NCI-H1105 (cell line): ENCODE results near the gene TOMM34.
A peak's percentile ranks its signal among the peaks of the same experiment; 100 is the strongest.

Experiments
- DNase-seq: peaks from one replicate; lab custom pipeline; 2025; lab: John Stamatoyannopoulos, UW

TOMM34 gene

DNA sequence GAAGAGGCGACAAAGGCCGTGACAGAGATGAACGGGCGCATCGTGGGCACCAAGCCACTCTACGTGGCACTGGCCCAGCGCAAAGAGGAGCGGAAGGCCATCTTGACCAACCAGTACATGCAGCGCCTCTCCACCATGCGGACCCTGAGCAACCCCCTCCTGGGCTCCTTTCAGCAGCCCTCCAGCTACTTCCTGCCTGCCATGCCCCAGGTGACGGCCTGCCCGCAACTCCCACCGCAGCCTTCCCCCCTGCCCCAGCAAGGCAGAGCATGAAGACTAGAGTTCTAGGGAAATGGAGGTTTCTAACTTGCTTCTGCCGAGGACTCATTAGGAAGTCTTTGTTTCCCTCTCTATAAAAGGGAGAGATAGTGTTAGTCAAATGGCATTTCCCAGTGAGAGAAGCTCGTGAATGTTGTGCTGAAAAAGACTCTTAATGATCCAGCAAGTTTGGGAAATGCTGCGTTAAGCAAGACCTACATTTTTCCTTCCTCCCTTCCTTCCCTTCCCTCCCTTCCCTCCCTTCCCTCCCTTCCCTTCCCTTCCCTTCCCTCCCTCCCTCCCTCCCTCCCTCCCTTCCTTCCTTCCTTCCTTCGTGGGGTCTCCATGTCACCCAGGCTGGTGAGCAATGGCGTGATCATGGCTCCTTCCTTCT, 29.6 kb downstream of the TOMM34 start:
- DNase-seq: no peak

DNA sequence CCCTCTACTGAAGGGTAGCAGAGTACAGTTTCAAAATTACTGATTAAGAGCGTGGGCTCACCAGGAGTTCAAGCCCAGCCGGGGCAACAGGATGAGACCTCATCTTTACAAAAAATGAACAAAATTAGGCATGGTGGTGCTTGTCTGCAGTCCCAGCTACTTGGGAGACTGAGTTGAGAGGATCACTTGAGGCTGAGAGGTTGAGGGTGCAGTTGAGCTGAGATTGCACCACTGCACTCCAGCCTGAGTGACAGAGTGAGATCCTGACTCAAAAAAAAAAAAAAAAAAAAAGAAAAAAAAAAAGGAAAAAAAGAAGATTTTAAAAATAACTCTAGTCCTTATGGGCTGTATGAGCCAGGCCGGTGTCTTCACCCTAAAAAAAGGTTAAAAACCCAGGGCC, 31.6 kb downstream of the TOMM34 start:
- no peak for DNase-seq

- no peak for DNase-seq
These were observed 35.7 kb downstream of the TOMM34 start for GRCh38 chr20:44924541-44924940.

- DNase-seq: no peak
These were observed 38.8 kb downstream of the TOMM34 start for GRCh38 chr20:44921447-44921846.

GRCh38 chr20:44918761-44919160, 41.4 kb downstream of the TOMM34 start:
- DNase-seq: no peak

DNA sequence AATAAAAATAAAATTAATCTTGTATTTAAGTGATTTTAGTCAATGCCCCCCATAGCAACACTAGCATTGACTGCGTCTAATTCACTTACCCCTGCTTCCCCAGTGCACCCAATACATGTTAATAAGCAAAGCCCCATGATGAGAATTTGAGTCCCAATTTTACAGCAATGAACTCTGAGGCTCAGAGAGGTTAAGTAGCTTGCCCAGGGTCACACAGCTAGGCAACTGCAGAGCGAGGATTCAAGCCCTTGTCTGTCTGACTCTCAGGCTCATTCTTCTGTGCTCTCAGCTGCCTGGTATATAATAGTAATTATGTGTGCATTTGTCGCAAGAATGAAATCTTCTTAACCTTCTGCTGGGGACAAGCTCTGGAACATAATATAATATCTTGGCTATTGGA, 41.9 kb downstream of the TOMM34 start:
- DNase-seq: no peak

DNA sequence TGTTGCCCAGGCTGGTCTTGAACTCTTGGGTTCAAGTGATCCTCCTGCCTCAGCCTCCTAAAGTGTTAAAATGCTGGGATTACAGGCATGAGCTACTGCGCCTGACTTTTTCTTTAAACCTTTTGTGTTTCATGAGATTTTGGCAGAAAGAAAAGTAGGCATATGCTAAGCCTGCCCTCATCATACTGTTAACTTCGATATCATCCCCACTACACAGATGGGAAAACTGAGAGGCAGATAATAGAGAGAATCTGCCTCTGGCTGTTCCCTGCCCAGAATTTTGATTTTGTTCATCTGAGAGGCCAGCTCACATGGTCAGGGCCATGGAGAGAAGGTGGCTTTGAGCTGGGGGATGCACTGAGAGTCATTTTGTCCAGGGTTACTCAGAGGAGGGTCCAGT, 42.8 kb downstream of the TOMM34 start:
- no peak for DNase-seq

DNA sequence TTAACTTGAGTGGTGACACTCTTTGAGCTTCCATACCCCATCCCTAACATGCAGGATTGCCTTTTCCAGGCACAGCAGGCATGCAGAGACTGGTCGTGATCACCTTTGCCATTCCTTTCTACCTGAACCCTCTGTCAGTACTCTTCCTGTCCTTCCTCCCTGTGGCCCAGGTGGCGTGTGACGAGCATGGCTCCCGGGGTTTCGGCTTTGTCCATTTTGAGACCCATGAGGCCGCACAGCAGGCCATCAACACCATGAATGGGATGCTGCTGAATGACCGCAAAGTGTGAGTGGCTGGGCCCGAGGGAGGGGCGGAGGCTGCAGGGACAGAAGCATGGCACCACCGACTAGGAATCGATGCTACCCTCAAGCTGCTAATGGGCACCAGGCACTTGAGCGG, 43.6 kb downstream of the TOMM34 start:
- no peak for DNase-seq

GRCh38 chr20:44914924-44915323, 45.3 kb downstream of the TOMM34 start:
- DNase-seq: no peak

- no peak for DNase-seq
These were observed 48.0 kb downstream of the TOMM34 start for GRCh38 chr20:44912189-44912588.

DNA sequence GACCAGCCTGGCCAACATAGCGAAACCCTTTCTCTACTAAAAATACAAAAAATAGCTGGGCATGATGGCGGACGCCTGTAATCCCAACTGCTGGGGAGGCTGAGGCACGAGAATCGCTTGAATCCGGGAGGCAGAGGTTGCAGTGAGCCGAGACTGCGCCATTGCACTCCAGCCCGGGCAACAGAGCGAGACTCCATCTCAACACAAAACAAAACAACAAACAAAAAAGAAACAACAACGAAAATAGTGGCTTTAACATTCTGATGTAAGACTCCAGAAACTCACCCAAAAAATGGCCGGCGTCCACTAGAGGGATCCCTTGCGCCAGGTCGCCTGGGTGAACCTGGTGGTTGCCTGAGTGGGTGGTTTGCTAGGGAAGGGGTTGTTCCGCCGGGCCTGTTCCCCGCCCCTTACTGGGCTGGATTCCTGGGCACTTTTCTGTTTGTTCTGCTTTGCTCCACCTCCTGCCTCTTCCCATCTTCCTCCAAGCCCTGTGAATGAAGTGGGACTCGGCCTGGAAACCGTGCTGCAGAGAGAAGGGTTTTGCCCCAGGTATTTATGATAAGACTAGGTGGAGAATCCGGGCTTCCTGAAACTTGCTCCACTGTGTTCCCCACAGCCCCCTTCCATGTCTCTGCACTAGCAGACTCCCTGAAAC, 48.8 kb downstream of the TOMM34 start:
- no peak for DNase-seq

DNA sequence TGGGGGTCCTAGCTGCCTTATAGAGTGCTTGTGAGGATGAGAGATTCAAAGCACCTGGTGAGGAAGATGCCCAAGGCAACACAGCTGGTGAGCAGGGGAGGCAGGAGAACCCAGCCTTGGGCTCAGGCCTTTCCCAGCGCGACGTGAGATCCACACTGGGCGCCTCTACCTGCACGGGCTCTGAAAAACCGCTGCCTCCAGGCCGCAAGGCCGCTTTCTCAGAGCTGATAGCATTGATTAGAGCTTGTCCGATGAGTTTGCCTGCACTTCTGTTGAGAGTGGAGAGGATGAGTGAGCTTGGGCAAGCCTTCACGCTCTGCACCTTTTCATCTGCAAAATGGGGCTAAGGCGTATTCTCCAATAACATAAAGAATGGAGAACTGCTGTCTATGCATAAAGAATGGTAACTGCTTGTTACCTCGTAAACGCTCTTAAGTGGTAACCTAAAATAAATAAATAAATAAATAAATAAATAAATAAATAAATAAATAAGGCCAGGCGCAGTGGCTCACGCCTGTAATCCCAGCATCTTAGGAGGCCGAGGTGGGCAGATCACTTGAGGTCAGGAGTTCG, 49.4 kb downstream of the TOMM34 start:
- DNase-seq: no peak

GRCh38 chr20:44909872-44910689, 50.1 kb downstream of the TOMM34 start, which contains the start of gene PABPC1L:
TSS of gene PABPC1L (plus strand) at chr20:44910060. CDS start at chr20:44910144, 84 bp downstream.
- peak; percentile 92 for DNase-seq

DNA sequence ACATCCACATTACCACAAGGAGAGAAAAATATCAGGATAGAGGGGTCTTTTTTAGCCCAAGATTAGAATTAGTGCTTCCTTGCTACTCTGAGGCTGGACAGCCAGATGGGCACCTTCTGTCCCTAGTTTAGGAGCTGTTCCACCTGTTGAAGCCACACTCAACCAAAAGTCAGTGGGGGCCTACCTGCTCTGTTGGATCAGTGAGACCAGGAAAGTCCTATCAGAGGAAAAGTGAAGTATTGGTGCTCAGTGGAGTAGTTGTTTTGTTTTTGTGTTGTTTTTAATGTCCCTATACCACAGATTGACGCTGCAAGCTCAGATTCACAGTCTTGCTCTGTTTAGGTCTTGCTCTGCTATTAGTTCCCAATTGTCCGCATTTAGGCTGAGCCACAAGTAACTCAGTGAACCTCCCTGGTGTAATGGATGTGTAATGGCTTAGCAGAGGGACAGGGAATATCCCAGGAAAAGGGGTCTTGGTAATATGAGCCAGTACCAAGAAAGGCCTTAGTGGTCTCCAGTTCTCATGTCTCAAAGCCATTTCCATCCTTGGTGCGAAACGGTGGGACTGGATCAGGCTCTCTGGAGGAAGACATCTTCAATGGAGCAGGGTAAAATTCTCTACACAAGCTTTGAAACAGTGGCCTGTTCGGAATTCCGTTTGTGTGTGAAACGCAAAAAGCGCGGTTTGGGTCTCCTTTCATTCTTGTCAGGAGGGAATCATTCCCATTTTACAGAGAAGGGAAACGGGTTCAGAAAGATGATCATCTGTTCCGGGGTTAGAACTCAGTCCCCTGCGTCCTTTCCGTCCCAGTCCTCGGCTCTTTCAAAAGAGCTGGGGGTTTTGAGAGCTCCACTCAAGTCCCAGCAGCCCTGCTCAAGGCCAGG, 51.0 kb downstream of the TOMM34 start:
- DNase-seq: no peak

DNA sequence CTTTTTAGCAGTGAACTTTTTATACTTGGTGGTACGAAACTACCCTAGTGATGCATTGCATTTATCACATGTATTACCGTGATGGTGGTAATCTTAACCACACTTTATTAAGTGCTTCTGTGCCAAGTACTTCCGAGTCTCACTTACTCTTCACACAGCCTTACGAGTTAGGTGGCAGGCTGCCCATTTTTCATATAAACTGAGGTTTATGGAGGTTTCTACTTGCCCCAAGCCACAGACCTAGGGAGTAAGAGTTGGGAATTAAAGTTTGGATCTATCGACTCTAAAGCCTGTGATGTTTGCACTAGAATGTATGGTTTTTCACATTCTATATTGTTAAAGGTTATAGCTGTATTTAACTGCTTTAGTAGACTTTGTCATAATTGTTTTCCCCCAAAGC, 55.8 kb downstream of the TOMM34 start:
- no peak for DNase-seq

DNA sequence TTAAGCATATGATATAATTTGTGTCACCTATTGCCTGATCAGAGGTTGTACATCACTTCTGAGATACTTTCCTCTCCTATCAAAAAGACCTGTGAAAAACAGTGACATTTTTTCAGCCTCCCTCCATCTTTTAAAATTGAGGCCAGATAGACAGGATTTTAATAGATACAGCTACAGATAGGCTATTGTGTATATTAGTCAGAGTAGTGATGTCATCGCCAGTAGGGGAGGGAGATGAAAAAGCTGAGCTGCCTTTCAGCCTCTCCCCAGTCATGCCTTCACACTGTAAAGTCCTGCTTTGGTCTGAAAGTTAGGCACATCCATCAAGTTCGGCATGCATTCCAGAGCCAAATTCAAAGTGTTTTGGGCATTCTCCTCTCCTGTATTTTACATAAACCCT, 58.2 kb downstream of the TOMM34 start:
- DNase-seq: no peak

DNA sequence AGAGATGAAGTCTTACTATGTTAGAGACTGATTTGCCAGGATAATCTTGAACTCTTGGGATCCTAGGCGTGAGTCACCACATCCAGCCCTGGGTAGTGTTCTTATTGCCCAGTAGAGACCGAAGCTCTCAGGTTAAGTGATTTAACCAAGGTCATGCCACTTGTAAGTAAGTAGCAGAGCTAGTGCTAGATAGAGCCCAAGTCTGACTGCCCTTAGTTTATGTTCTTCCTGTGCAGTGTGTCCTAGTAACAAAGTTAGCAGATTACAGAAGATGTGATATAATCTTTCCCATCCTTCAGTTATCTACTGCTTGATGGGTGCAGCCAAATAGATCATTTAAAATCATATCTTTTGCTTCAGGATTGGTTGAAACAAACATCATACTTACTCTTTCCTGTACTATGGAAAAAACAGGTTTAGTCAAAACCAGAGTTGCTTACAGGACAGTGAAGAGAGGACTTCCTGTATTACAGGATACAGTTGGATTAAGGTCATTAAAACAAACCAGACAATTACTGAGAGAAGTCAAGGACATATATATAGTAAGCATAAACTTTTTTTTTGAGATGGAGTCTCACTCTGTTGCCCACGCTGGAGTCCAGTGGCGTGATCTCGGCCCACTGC, 59.9 kb downstream of the TOMM34 start:
- DNase-seq: no peak

DNA sequence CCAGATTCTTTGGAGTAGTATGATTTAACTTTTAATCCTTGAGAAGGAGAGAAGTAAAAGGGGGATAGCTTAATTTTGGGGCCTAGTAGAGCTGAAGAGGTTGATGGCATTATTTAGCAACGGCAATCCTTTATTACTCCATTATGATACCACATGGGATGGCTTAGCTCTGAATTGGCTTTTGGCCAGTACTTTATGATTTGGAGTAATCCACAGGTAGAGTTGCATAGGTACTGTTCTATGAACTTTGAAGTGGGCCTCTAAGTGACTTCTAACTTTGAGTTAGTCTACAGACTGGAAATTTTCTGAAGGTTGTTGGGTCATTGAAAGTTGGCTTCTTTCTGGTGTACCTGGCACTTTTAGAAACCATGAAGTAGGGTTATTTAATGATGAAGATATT, 63.1 kb downstream of the TOMM34 start:
- no peak for DNase-seq

- DNase-seq: no peak
These were observed 63.6 kb downstream of the TOMM34 start for GRCh38 chr20:44896583-44896982.

DNA sequence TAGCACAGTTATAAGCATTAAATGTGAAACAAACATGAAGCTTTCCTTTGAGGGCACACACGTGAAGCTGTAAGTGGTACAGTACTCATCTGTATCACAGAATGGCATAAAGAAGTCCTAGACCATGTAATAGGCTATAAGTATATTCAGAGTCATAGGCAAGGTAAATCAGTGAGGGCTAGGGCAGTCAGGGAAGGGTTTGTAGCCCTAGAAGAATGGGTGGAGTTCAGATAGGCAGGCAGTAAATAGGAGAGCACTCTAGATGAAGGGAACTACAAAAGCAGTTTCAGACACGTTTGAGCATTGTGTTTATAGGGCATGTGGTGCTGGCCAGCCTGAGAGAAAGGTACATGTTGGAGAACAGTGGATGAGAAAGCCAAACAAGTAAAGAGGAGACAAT, 65.2 kb downstream of the TOMM34 start:
- no peak for DNase-seq
